DMS153 treated with DMSO at 0.1 percent for 48 hours (cell line): ENCODE results near the gene DTNBP1.

Experiments used
- DNase-seq: peaks from one replicate; lab custom pipeline; 2025; ENCODE audit not compliant: unreplicated experiment; lab: John Stamatoyannopoulos, UW

The DTNBP1 gene

GRCh38 chr6:15489261-15489962, 173.4 kb downstream of the DTNBP1 start:
- no peak for DNase-seq

GRCh38 chr6:15487262-15487661, 175.6 kb downstream of the DTNBP1 start:
- DNase-seq, result no peak

GRCh38 chr6:15485936-15486335, 176.9 kb downstream of the DTNBP1 start:
- no peak for DNase-seq

- no peak for DNase-seq
Observed at GRCh38 chr6:15484821-15485220, 178.0 kb downstream of the DTNBP1 start.

- no peak for DNase-seq
Observed at GRCh38 chr6:15484140-15484539, 178.7 kb downstream of the DTNBP1 start.

GRCh38 chr6:15483060-15483459, 179.8 kb downstream of the DTNBP1 start:
- no peak for DNase-seq

GRCh38 chr6:15481390-15482291, 181.2 kb downstream of the DTNBP1 start:
- no peak for DNase-seq

GRCh38 chr6:15480525-15480924, 182.3 kb downstream of the DTNBP1 start:
- DNase-seq, result no peak

GRCh38 chr6:15479761-15480160, 183.1 kb downstream of the DTNBP1 start:
- no peak for DNase-seq

- no peak for DNase-seq
Observed at GRCh38 chr6:15477746-15478145, 185.1 kb downstream of the DTNBP1 start.

GRCh38 chr6:15476631-15477380, 186.0 kb downstream of the DTNBP1 start:
- no peak for DNase-seq

GRCh38 chr6:15475872-15476271, 187.0 kb downstream of the DTNBP1 start:
- DNase-seq, result no peak

- no peak for DNase-seq
Observed at GRCh38 chr6:15475261-15475660, 187.6 kb downstream of the DTNBP1 start.

- no peak for DNase-seq
Observed at GRCh38 chr6:15474196-15474595, 188.6 kb downstream of the DTNBP1 start.

GRCh38 chr6:15473741-15474161, 189.1 kb downstream of the DTNBP1 start:
- DNase-seq, result no peak

- DNase-seq, result no peak
Observed at GRCh38 chr6:15473174-15473573, 189.7 kb downstream of the DTNBP1 start.
